ENCODE results near the gene PPIB.

DNA sequence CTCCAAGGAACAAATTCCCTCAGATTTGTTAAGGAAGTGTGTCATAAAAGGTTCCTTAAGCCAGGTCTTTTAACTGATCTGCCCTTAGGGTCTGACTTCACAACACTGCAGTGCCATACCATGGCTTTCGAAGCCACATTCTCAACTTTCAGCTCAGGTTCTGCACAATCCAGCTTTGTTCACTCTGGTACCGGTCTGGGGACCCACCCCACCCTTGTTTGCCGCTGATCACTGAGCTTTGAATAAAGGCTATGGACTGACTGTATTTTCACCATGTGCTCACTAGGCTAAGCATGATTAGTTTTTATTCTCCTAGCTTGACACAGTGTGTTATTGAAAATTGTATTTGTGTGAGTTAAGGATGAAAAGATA, 51.2 kb downstream of the PPIB start:
- no peak for TF ChIP-seq POLR2AphosphoS5 (IDR thresholded peaks at IDR 0.05; ENCODE audit: low read depth)
- TF ChIP-seq, protein P1, sequence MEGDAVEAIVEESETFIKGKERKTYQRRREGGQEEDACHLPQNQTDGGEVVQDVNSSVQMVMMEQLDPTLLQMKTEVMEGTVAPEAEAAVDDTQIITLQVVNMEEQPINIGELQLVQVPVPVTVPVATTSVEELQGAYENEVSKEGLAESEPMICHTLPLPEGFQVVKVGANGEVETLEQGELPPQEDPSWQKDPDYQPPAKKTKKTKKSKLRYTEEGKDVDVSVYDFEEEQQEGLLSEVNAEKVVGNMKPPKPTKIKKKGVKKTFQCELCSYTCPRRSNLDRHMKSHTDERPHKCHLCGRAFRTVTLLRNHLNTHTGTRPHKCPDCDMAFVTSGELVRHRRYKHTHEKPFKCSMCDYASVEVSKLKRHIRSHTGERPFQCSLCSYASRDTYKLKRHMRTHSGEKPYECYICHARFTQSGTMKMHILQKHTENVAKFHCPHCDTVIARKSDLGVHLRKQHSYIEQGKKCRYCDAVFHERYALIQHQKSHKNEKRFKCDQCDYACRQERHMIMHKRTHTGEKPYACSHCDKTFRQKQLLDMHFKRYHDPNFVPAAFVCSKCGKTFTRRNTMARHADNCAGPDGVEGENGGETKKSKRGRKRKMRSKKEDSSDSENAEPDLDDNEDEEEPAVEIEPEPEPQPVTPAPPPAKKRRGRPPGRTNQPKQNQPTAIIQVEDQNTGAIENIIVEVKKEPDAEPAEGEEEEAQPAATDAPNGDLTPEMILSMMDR (conservative IDR thresholded peaks at IDR 0.05; ENCODE audit: low read depth in 2 of 2): no peak
- TF ChIP-seq, protein P2, sequence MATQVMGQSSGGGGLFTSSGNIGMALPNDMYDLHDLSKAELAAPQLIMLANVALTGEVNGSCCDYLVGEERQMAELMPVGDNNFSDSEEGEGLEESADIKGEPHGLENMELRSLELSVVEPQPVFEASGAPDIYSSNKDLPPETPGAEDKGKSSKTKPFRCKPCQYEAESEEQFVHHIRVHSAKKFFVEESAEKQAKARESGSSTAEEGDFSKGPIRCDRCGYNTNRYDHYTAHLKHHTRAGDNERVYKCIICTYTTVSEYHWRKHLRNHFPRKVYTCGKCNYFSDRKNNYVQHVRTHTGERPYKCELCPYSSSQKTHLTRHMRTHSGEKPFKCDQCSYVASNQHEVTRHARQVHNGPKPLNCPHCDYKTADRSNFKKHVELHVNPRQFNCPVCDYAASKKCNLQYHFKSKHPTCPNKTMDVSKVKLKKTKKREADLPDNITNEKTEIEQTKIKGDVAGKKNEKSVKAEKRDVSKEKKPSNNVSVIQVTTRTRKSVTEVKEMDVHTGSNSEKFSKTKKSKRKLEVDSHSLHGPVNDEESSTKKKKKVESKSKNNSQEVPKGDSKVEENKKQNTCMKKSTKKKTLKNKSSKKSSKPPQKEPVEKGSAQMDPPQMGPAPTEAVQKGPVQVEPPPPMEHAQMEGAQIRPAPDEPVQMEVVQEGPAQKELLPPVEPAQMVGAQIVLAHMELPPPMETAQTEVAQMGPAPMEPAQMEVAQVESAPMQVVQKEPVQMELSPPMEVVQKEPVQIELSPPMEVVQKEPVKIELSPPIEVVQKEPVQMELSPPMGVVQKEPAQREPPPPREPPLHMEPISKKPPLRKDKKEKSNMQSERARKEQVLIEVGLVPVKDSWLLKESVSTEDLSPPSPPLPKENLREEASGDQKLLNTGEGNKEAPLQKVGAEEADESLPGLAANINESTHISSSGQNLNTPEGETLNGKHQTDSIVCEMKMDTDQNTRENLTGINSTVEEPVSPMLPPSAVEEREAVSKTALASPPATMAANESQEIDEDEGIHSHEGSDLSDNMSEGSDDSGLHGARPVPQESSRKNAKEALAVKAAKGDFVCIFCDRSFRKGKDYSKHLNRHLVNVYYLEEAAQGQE (IDR thresholded peaks at IDR 0.05; ENCODE audit: unreplicated experiment): no peak
